Islet of Langerhans (tissue), 1 donor: ENCODE results near the gene RLF.

ENCODE experiments used
- FAIRE-seq: peaks from one replicate; lab custom pipeline; 2011; peaks lifted over from hg19 to GRCh38; lab: Jason Lieb, UNC

RLF gene

GRCh38 chr1:40232444-40232843 lies 71.3 kb downstream of the RLF start:
- FAIRE-seq: no peak

GRCh38 chr1:40239626-40240025 lies 78.4 kb downstream of the RLF start:
- FAIRE-seq: no peak

- no peak for FAIRE-seq
Measured at GRCh38 chr1:40240390-40240789, 79.2 kb downstream of the RLF start.

- FAIRE-seq: no peak
Measured at GRCh38 chr1:40241362-40241761, 80.2 kb downstream of the RLF start.

- FAIRE-seq: no peak
Measured at GRCh38 chr1:40243351-40243750, 82.2 kb downstream of the RLF start.

- FAIRE-seq: no peak
Measured at GRCh38 chr1:40244138-40244744, 83.1 kb downstream of the RLF start.

- FAIRE-seq: no peak
Measured at GRCh38 chr1:40245686-40246085, 84.5 kb downstream of the RLF start.

GRCh38 chr1:40247655-40248054 lies 86.5 kb downstream of the RLF start, which contains the start of gene TMCO2:
Gene TMCO2 (plus strand): TSS chr1:40247937. CDS start chr1:40247994, 57 bp downstream.
- no peak for FAIRE-seq

- FAIRE-seq: no peak
Measured at GRCh38 chr1:40248412-40248811, 87.2 kb downstream of the RLF start.

GRCh38 chr1:40251456-40251855 lies 90.3 kb downstream of the RLF start:
- no peak for FAIRE-seq

GRCh38 chr1:40252601-40253000 lies 91.4 kb downstream of the RLF start:
- no peak for FAIRE-seq

GRCh38 chr1:40255231-40255630 lies 94.0 kb downstream of the RLF start:
- FAIRE-seq: no peak

GRCh38 chr1:40256401-40257084 lies 95.4 kb downstream of the RLF start:
- no peak for FAIRE-seq

- FAIRE-seq: no peak
Measured at GRCh38 chr1:40257313-40257687, 96.1 kb downstream of the RLF start.

- FAIRE-seq: peak; percentile 43
Measured at GRCh38 chr1:40257688-40258444, 96.7 kb downstream of the RLF start, which contains the start of gene ZMPSTE24. Gene ZMPSTE24 (plus strand): TSS chr1:40258236. CDS start chr1:40258272, 36 bp downstream.

- no peak for FAIRE-seq
Measured at GRCh38 chr1:40258445-40258769, 97.2 kb downstream of the RLF start.

- no peak for FAIRE-seq
Measured at GRCh38 chr1:40264354-40264781, 103.2 kb downstream of the RLF start.

GRCh38 chr1:40265298-40265697 lies 104.1 kb downstream of the RLF start:
- no peak for FAIRE-seq

- FAIRE-seq: no peak
Measured at GRCh38 chr1:40265919-40266318, 104.7 kb downstream of the RLF start.

GRCh38 chr1:40266786-40267535 lies 105.8 kb downstream of the RLF start:
- no peak for FAIRE-seq

GRCh38 chr1:40267767-40268187 lies 106.6 kb downstream of the RLF start:
- FAIRE-seq: peak; percentile 82

GRCh38 chr1:40268211-40268610 lies 107.0 kb downstream of the RLF start:
- no peak for FAIRE-seq
